Activated T-helper 2 cell treated with anti-CD3 and anti-CD28 coated beads, Interferon-gamma antibody, Interleukin-2, Interleukin-4, amounts not matched to agents 10 μg/mL and 5 μg/mL and 100 μg/mL, durations not matched to agents 14 hours and 24 hours and 36 hours (primary cell): ENCODE data around the gene ARHGEF40. TPM values are rescaled to one million over a fixed set of nuclear protein-coding genes. Genes with fewer than 3 reads are reported as not detected.

Source experiments
- DNase-seq: peaks from one replicate; pipeline ENCODE4 v3.0.0; 2021; ENCODE audit warnings: low spot score
- H3K27ac Mint-ChIP-seq: one replicate; pipeline ENCODE4 v1.8.0; 2021; ENCODE audit warnings: mixed read lengths
- H3K27me3 Mint-ChIP-seq: one replicate; pipeline ENCODE4 v1.8.0; 2021; ENCODE audit warnings: low read depth, mixed read lengths
- H3K36me3 Mint-ChIP-seq: one replicate; pipeline ENCODE4 v1.8.0; 2021; ENCODE audit warnings: low read depth, mixed read lengths
- H3K4me1 Mint-ChIP-seq: one replicate; pipeline ENCODE4 v1.8.0; 2021; ENCODE audit warnings: low read depth, mixed read lengths
- H3K4me3 Mint-ChIP-seq: one replicate; pipeline ENCODE4 v1.8.0; 2021; ENCODE audit warnings: low read depth, mild to moderate bottlenecking, moderate library complexity, mixed read lengths
- H3K9me3 Mint-ChIP-seq: one replicate; pipeline ENCODE4 v1.8.0; 2021; ENCODE audit warnings: mixed read lengths
- intact Hi-C: fragments of 100-400 bp; cut with micrococcal nuclease; formaldehyde crosslinking; loops from one replicate; pipeline ENCODE4 v1.15.1; 2023
- total RNA-seq: library from RNA; stranded (reverse); gene quantifications from 2 replicates; pipeline ENCODE4 v1.2.3, GENCODE V29; 2022

Gene ARHGEF40
- total RNA-seq, 1 donor from 2014 or later: 0.05 TPM

DNA sequence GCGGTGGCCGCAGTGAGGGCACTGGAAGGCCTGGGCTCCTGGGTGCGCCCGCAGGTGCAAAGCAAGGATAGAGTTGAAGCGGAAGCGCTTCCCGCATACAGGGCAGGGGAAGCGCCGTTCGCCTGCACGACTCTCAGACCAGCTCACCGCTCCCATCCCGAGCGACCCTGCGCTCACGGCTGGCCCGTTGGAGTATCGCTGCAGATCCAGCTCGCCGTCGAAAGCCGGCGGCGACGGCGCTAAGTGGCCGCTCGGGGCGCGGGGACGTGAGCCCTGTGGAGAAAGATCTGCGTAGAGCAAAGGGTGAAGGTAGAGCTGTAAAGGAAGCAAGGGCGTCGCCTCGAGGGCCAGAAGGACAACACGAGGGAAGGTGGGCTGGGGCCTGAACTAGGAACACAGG is 22.9 kb downstream of the ARHGEF40 start:
- Mint-ChIP-seq H3K9me3 (no peaks in the 10 kb centered on the region), H3K27me3 (peaks cover 11% of the 10 kb centered on the region), H3K4me3 (no peak overlapping the region), H3K4me1 (peaks cover 8% of the 10 kb centered on the region), H3K36me3 (peaks cover 8% of the 10 kb centered on the region), H3K27ac (no peak overlapping the region)
- intact Hi-C loops: no loop called here
- DNase-seq: no peak

DNA sequence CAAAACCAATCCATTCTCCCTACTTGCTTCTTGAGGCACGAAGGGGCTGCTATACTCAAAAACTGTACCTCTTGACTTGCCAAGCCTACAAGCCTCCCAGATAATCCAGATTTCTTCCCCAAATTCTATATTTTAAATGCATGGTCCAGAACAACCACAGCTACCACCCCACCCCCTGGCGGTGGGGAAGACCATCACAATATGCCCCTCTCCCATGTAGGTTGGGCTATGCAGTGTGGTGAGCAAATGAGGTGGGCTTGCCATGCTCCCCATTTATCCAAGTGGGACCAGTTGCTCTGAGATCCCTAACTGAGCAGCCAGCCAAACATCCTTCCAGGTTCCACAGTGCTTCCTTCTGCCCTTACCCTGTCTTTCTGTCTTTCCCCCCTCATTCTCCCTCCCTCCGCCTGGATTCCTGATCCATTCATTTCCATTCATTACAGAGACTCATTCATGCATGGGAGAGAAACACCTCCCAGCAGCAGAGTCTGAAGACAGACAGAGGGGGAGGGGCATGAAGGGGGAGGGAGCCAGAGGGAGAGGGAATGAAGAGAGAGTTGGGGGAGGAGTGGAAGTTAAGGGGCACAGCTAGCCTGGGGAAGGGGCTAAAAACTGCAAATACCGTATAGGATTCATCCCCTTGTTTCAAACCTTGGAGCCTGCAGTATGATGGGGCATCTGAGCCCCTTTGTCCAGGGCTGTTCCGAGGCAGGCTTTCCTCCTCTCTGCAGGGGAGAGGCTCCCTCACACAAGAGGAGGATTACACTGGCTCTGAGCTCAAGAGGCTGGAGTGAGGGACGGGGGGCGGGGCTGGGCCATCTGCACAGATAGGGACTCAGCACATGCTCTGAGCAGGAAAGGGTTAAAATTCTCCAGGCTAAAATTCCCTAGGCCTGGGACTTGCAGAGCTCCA is 23.9 kb downstream of the ARHGEF40 start:
- Mint-ChIP-seq H3K4me3 (no peak overlapping the region), H3K27me3 (peaks cover 11% of the 10 kb centered on the region), H3K4me1 (peaks cover 10% of the 10 kb centered on the region), H3K27ac (no peak overlapping the region), H3K9me3 (no peaks in the 10 kb centered on the region), H3K36me3 (peaks cover 8% of the 10 kb centered on the region)
- DNase-seq: no peak
- intact Hi-C loops: no loop called here

DNA sequence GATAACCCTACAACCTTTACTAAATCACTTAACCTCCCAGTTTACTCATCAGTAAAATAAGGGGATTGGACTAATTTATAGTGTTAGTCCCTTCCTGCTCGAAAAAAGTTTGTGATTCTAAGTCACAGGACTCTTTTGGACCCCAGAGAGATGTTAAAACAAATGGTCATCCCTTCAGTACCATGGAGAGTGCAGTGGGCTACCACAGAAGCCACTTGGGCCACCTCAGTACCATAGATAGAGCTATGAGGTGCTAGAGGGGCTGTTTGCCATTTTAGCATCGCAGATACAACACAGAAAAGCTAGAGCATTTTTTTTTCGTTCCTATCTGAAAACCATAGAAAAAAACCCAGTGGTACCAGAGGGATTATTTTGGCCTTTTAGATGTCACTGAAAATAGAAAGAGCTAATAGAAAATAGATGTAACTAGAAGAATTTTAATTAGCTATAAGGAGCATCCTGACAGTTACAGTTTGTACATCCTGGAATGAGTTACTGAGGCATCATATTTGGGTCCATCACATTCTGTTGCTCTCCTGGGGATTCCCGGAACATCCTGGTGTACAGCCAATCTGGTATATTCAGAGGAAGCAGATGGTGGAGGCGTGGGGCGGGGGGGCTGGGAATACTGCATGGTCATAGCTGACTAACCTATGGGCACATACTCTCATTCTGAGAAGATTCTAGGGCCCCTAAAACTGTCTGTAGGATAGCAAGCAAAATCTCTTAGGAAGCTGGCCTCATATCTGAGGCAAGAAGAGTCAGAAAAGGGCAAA is 25.5 kb downstream of the ARHGEF40 start:
- intact Hi-C loops: no loop called here
- Mint-ChIP-seq H3K4me1 (peaks cover 22% of the 10 kb centered on the region), H3K36me3 (peaks cover 8% of the 10 kb centered on the region), H3K27me3 (peaks cover 15% of the 10 kb centered on the region), H3K27ac (peak overlapping the region; percentile 46), H3K4me3 (peak overlapping the region; percentile 14), H3K9me3 (no peaks in the 10 kb centered on the region)
- no peak for DNase-seq

DNA sequence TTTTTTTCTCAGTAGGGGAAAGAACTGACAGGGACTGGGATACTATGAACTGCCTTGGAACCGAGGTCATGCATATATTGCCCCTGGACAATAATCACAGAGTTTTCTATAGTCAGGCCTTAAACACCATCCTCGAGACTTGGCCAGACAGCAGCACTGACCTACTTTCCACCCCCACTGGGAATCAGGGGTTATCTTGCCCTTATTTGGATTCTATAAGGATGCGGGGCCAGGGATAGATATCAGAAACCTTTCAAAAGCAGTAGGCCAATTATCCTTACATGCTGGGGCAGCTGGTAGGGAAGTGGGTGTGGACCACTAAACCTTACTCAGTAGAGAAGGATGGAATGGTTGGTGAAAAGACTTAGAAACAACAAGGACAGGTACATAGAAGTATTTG is 26.3 kb downstream of the ARHGEF40 start:
- intact Hi-C loops: no loop called here
- peaks cover 5% of the 10 kb centered on the region for H3K36me3 Mint-ChIP-seq
- no peak for DNase-seq
- peak overlapping the region; percentile 76 for H3K4me3 Mint-ChIP-seq
- no peak overlapping the region for H3K27ac Mint-ChIP-seq
- no peaks in the 10 kb centered on the region for H3K9me3 Mint-ChIP-seq
- peaks cover 23% of the 10 kb centered on the region for H3K4me1 Mint-ChIP-seq
- peaks cover 15% of the 10 kb centered on the region for H3K27me3 Mint-ChIP-seq

DNA sequence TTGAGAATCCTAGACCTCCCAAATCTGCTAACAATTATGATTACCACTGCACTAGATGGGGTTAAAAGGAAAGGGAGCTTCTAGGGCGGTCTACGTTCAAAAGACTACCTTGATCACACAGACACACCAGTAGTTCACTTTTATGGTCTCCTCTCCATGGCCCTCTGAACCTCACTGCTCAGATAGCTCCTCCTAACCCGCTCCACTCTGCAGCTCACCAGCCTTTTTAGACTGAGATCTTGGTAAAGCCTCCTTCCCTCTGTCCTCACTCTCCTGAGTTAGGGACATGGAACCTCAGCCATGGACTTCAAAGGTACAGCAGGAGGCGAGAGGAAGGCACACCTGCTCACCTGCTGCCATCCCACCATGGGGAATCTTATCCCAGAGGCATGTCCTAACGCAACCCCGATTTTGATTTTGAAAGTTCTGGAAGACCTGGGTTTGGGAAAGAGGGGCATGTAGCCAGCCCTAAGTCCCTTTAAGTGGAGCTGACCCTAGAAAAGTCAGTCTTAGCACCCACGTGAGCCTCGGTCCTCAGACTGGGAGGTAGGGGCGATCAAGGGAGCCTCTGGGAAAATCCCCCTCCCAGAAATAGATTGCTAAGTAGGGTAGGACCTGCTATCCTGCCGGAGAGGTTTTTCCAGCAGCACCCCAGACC is 27.0 kb downstream of the ARHGEF40 start:
- peaks cover 28% of the 10 kb centered on the region for H3K4me1 Mint-ChIP-seq
- DNase-seq: no peak
- H3K9me3 Mint-ChIP-seq: no peaks in the 10 kb centered on the region
- peaks cover 3% of the 10 kb centered on the region for H3K36me3 Mint-ChIP-seq
- peaks cover 15% of the 10 kb centered on the region for H3K27me3 Mint-ChIP-seq
- intact Hi-C loops: no loop called here
- peak overlapping the region; percentile 67 for H3K27ac Mint-ChIP-seq
- H3K4me3 Mint-ChIP-seq: peak overlapping the region; percentile 76

DNA sequence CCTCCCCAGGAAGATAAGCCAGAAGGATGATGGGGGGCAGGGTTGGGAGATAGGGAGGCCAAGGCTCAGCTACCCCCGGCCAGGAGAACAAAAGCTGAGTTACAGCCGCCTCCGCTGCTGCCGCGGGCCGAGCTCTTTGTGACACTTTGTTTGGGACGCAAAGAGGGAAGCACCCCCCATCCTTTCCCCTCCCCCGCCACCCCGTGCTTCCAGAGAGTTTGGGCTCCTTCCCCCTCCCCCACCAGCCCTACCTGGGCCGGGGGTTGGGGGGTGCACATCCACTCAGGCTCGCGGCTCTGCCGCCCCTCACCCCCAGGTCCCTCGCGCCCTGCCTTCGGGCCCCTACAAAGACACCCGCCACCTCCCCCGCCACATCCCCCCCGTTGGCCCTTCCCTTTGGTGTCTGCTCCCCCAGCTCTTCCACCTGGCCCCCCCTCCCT is 27.6 kb downstream of the ARHGEF40 start:
- Mint-ChIP-seq H3K4me1 (peaks cover 34% of the 10 kb centered on the region), H3K4me3 (peak overlapping the region; percentile 76)

DNA sequence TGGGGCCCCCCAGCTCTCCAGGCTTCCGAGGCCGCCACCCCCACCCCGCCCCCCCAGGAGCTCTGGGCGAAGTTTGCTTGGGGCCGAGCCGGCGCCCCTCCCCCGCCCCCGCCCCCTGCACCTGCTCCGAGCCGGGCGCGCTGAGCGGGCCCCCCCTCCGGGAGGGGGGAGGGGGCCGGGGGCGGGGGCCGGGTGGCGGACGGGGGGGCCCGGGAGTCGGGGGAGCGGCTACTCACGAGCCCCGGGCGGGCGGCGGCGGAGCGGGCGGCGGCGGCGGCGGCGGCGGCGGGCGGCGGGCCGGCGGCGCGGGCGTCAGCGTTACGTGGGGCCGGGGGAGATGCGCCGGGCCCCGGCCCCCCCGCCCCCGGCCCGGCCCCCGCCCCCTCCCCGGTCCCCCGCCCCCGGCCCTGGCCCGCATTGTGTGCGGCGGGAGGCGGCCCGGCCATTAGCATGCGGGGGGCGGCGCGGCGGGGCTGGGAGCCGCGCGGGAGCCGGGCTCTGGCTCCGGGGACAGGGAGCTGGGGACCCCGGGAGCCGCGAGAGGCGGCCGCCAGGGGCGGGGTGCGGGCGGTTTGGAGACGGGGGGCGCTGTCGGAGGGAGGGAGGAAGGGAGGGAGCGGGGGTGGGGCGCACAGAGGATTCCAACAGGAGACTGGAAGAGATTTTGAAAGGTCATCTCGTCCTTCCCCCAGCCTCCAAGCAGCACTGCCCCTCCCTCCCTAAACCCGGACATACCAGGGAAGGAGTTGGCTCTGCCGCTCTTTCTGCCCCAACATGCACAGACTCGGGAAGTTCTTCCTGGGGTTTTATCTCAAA is 28.2 kb downstream of the ARHGEF40 start, which contains the start of gene ZNF219:
ZNF219 (minus strand) TSS at position 580 of the 816 bp plus-strand sequence. CDS start 5,064 bp downstream, outside the sequence.
- Mint-ChIP-seq H3K4me1 (peaks cover 36% of the 10 kb centered on the region), H3K4me3 (peak within 1 kb of the TSS; percentile 88), H3K27ac (peak within 1 kb of the TSS; percentile 67), H3K36me3 (no peaks in the 10 kb centered on the region), H3K9me3 (no peaks in the 10 kb centered on the region), H3K27me3 (peaks cover 14% of the 10 kb centered on the region)
- intact Hi-C loops: no loop called here
- no peak for DNase-seq

More for the DNA sequence above, 27.6 kb downstream of the ARHGEF40 start:
- peak overlapping the region; percentile 67 for H3K27ac Mint-ChIP-seq
- DNase-seq: no peak
- peaks cover 15% of the 10 kb centered on the region for H3K27me3 Mint-ChIP-seq
- intact Hi-C loops: no loop called here
- no peaks in the 10 kb centered on the region for H3K9me3 Mint-ChIP-seq
- no peaks in the 10 kb centered on the region for H3K36me3 Mint-ChIP-seq

DNA sequence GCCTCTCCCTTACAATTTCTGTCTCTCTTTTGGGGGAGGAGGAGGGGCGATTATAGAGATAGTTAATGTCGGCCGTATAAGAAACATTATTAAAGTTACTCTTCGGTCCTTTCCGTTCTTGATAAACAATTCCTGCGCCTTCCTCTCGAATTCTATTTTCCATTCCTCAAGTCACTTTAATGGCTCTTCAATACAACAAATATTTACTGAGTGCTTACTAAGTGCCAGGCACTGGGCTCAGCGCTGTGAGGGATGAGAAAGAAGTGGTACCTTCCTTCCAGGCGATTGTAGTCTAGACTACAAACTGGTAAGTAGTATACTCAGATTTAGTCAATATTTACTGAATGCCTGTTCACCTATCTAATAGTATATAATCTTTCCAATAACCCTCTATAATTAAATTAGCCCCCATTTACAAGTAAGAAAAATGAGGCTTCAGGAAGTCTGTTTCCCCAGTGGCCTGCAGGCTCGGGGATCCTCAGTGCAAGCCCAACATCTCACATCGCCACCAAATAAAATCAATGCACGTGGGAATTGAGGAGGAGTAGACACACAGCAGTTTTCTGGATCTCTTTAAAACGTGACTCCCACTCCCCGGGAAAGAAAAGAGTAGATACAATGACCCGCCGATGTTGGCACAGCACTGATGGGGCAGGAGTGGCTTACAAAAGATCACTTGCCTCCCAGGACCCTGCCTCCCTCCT is 28.9 kb downstream of the ARHGEF40 start:
- H3K4me1 Mint-ChIP-seq: peaks cover 37% of the 10 kb centered on the region
- H3K36me3 Mint-ChIP-seq: no peaks in the 10 kb centered on the region

DNA sequence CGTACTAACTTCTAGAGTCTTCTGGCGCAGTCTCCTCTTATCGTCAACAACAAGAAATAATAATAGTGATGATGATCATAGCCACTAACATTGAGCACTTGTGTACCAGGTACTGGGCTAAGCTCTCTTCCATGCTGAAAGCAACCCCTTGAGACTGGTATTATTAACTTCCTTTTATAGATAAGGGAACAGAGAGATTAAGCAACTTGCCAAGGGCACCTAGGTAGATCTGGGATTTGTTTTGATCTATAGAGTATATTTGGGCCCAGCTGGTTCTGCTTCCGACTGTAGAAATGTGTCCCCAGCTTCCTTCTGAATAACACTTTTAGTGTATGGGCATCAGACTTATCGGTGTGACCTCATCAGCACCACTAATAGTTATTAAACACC is 29.5 kb downstream of the ARHGEF40 start:
- peaks cover 10% of the 10 kb centered on the region for H3K27me3 Mint-ChIP-seq
- peak overlapping the region; percentile 88 for H3K4me3 Mint-ChIP-seq
- no peak for DNase-seq
- intact Hi-C loops: no loop called here
- no peaks in the 10 kb centered on the region for H3K9me3 Mint-ChIP-seq
- H3K4me1 Mint-ChIP-seq: peaks cover 38% of the 10 kb centered on the region
- H3K36me3 Mint-ChIP-seq: no peaks in the 10 kb centered on the region
- no peak overlapping the region for H3K27ac Mint-ChIP-seq

More for the DNA sequence above, 28.9 kb downstream of the ARHGEF40 start:
- peak overlapping the region; percentile 88 for H3K4me3 Mint-ChIP-seq
- no peaks in the 10 kb centered on the region for H3K9me3 Mint-ChIP-seq
- intact Hi-C loops: no loop called here
- H3K27ac Mint-ChIP-seq: peak overlapping the region; percentile 51
- peaks cover 10% of the 10 kb centered on the region for H3K27me3 Mint-ChIP-seq
- DNase-seq: no peak

DNA sequence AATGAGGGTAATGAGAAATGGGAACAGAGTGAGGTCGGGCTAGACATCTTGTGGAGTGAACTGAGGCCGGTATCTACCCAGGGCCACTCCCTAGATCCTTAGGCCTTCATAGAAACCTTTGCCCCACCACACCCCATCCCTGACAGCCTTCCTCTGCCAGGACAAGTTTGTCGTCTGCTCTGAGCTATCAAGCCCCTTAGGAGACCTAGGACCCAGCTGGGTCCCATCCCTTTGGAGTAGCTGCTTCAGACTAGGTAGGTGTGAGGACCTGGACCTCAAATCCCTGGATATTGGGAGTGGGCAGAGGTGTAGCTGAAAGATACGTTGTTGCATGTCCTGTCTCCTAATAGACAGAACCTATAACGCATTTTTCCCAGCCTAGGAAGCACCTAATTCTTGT is 30.8 kb downstream of the ARHGEF40 start, which contains the start of gene TMEM253:
TMEM253 (plus strand) TSS at position 136 of the 400 bp plus-strand sequence. CDS start 278 bp downstream, outside the sequence.
- H3K9me3 Mint-ChIP-seq: no peaks in the 10 kb centered on the region
- no peak within 1 kb of the TSS for H3K27ac Mint-ChIP-seq
- H3K4me3 Mint-ChIP-seq: peak within 1 kb of the TSS; percentile 95
- peaks cover 7% of the 10 kb centered on the region for H3K27me3 Mint-ChIP-seq
- no peaks in the 10 kb centered on the region for H3K36me3 Mint-ChIP-seq
- peaks cover 43% of the 10 kb centered on the region for H3K4me1 Mint-ChIP-seq
- DNase-seq: no peak
- intact Hi-C loops: loop anchor here (5.0 kb wide), 2 partner anchors 166 to 644 kb away; partner anchors contain the start of genes APEX1 and HNRNPC

DNA sequence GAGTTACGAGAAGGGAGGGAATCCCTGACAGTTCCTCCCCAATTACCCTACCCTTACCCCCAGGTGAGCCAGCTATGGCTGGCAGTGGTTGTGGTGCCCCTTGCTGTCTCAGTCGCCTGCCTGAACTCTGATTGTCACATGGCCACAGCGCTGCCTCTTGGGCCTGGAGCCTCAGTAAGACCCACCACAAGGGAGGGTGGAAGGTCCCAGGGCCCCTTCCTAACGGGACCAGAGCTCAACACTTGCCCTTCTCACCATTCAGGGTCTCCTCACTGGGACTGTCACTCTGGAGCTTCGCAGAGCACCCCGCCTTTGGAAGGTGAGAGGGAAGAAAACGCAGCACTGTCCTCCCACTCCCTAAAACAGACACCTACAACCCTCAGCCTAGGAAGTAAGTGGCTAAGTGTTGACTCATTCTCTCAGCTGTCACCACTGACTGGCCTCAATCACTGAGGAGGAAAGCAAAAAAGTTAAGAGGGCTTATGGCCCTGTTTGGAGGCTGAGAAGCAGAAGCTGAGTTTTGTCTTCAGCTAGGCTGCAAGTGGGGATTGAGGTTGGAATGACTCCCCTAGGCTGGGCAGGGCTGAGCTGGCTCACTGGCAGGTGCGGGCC is 31.8 kb downstream of the ARHGEF40 start:
- Mint-ChIP-seq H3K36me3 (no peaks in the 10 kb centered on the region), H3K27me3 (peaks cover 6% of the 10 kb centered on the region), H3K9me3 (no peaks in the 10 kb centered on the region), H3K4me1 (peaks cover 49% of the 10 kb centered on the region), H3K4me3 (peak overlapping the region; percentile 95), H3K27ac (peak overlapping the region; percentile 52)
- intact Hi-C loops: loop anchor here (5.0 kb wide), 2 partner anchors 165 to 645 kb away; partner anchors contain the start of genes APEX1 and HNRNPC
- no peak for DNase-seq
